PC-9 (cell line): ENCODE results near the gene POLRMT. TPM values are rescaled to one million over a fixed set of nuclear protein-coding genes. Genes with fewer than 3 reads are reported as not detected.
"Not testable (repeated sequence)": the region's sequence is repeated elsewhere in the genome, so short reads cannot be mapped to it uniquely, and the experiment has no call there.

Experiments
- BruUV-seq: library from RNA; stranded (reverse); fragments of 400-500 nt; replicated peaks from 2 replicates; lab custom pipeline; 2021; lab: Mats Ljungman, UMichigan
- CTCF ChIA-PET: fragments of 300-600 bp; sonication (Branson Sonifier 250); formaldehyde crosslinking; loops from one replicate; lab custom pipeline; 2022; ENCODE audit warnings: antibody characterized with exemption; lab: Charles Lee
- POLR2A ChIA-PET: fragments of 300-600 bp; sonication (Branson Sonifier 250); formaldehyde crosslinking; loops from one replicate; lab custom pipeline; 2022; ENCODE audit warnings: antibody characterized with exemption; ENCODE audit not compliant: unreplicated experiment; lab: Charles Lee
- DNase-seq, 2 experiments: peaks; one replicate each; pipeline versions ENCODE4 v3.0.0 to v3.0.0-alpha.2; 2015 to 2022; ENCODE audit warnings: mixed read lengths in 1 of 2
- H2AFZ ChIP-seq: fragments of 200-600 bp; sonication (generic); 2 replicates; pipeline ENCODE4 v1.8.1; 2017; ENCODE audit warnings: antibody characterized with exemption
- H3F3A ChIP-seq: fragments of 200-600 bp; sonication (generic); 2 replicates; pipeline ENCODE4 v1.8.1; 2017; ENCODE audit warnings: antibody characterized with exemption, mild to moderate bottlenecking, low read depth; ENCODE audit not compliant: insufficient read depth
- H3K27ac ChIP-seq: fragments of 200-600 bp; sonication (generic); 2 replicates; pipeline ENCODE4 v1.6.1; 2016; ENCODE audit warnings: mixed run types
- H3K27me3 ChIP-seq: fragments of 200-600 bp; sonication (generic); 2 replicates; pipeline ENCODE4 v1.6.1; 2016; ENCODE audit warnings: low read depth, mixed run types; ENCODE audit not compliant: insufficient read depth
- H3K36me3 ChIP-seq: fragments of 200-600 bp; sonication (generic); 2 replicates; pipeline ENCODE4 v1.6.1; 2016; ENCODE audit warnings: low read depth, mixed run types
- H3K4me1 ChIP-seq: fragments of 200-600 bp; sonication (generic); replicated peaks from 2 replicates; pipeline ENCODE4 v1.6.1; 2016; ENCODE audit warnings: mixed run types; ENCODE audit not compliant: insufficient read depth
- H3K4me2 ChIP-seq: fragments of 200-600 bp; sonication (generic); 2 replicates; pipeline ENCODE4 v1.6.1; 2017; ENCODE audit warnings: mixed run types
- H3K4me3 ChIP-seq: fragments of 200-600 bp; sonication (generic); 2 replicates; pipeline ENCODE4 v1.6.1; 2016; ENCODE audit warnings: mixed run types
- H3K79me2 ChIP-seq: fragments of 200-600 bp; sonication (generic); 2 replicates; pipeline ENCODE4 v1.6.1; 2017; ENCODE audit warnings: low read depth, mixed run types
- H3K9me2 ChIP-seq: fragments of 200-600 bp; sonication (generic); 2 replicates; pipeline ENCODE4 v1.8.1; 2017; ENCODE audit warnings: mild to moderate bottlenecking; ENCODE audit not compliant: insufficient read depth
- H3K9me3 ChIP-seq: fragments of 200-600 bp; sonication (generic); 2 replicates; pipeline ENCODE4 v1.8.1; 2016; ENCODE audit warnings: low read depth; ENCODE audit not compliant: insufficient read depth
- H4K20me1 ChIP-seq: fragments of 200-600 bp; sonication (generic); 2 replicates; pipeline ENCODE4 v1.8.1; 2017; ENCODE audit not compliant: insufficient read depth
- EZH2 ChIP-seq: fragments of 200-600 bp; sonication (generic); IDR thresholded peaks from 2 replicates; pipeline ENCODE4 v1.8.0; 2017; ENCODE audit warnings: antibody characterized with exemption, low read depth
- intact Hi-C: fragments of 100-400 bp; cut with micrococcal nuclease; formaldehyde crosslinking; loops from one replicate; pipeline ENCODE4 v1.10.0; 2022; ENCODE audit not compliant: unreplicated experiment
- total RNA-seq: library from RNA; stranded (reverse); gene quantifications from 2 replicates; pipeline ENCODE4 v1.2.3, GENCODE V29; 2021
- TF ChIP-seq, protein P1 (sequence below): fragments of 200-600 bp; sonication (generic); conservative IDR thresholded peaks from 2 replicates; pipeline ENCODE4 v1.6.1; 2017; ENCODE audit warnings: mixed run types, antibody characterized with exemption, mild to moderate bottlenecking, moderate library complexity

POLRMT gene
- total RNA-seq, 1 experiment from 2014 or later, result 46.4 TPM

DNA sequence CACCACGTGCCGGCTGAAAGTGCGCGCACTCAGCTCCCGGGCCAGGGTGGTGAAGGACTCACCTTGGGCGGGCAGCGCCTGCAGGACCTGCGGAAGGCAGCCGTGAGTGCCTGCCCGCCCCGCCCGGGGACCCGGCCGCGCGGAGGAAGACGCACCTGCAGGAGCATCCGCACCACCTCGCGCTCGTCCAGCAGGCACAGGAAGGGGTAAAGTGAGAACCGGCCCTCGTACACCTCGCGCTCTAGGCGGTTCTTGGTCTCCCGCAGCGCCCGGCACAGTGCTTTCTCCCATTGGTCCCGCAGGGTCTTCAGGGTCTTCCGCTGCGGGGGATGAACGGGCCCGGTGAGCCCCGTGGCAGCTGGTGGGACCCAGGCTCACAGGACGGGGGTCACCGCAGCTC is 10.7 kb downstream of the POLRMT start:
- intact Hi-C loops, result no loop called here
- Histone ChIP-seq H3K79me2 (no peaks in the 10 kb centered on the region), H3K27ac (no peak overlapping the region), H3K36me3 (no peaks in the 10 kb centered on the region), H3K4me2 (no peak overlapping the region), H4K20me1 (no peaks in the 10 kb centered on the region; the same call in 1 of the 2 replicates), H3K4me3 (no peak overlapping the region), H3K9me2 (no peaks in the 10 kb centered on the region), H3K9me3 (no peaks in the 10 kb centered on the region), H3F3A (no peaks in the 10 kb centered on the region), H2AFZ (no peak overlapping the region), H3K4me1 (no peaks in the 10 kb centered on the region), H3K27me3 (no peaks in the 10 kb centered on the region)
- POLR2A ChIA-PET, result no interaction called here
- CTCF ChIA-PET, result no interaction called here
- TF ChIP-seq, protein P1, sequence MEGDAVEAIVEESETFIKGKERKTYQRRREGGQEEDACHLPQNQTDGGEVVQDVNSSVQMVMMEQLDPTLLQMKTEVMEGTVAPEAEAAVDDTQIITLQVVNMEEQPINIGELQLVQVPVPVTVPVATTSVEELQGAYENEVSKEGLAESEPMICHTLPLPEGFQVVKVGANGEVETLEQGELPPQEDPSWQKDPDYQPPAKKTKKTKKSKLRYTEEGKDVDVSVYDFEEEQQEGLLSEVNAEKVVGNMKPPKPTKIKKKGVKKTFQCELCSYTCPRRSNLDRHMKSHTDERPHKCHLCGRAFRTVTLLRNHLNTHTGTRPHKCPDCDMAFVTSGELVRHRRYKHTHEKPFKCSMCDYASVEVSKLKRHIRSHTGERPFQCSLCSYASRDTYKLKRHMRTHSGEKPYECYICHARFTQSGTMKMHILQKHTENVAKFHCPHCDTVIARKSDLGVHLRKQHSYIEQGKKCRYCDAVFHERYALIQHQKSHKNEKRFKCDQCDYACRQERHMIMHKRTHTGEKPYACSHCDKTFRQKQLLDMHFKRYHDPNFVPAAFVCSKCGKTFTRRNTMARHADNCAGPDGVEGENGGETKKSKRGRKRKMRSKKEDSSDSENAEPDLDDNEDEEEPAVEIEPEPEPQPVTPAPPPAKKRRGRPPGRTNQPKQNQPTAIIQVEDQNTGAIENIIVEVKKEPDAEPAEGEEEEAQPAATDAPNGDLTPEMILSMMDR, result no peak
- TF ChIP-seq EZH2, result no peak
- DNase-seq, result no peak
- no TSS peak for BruUV-seq

DNA sequence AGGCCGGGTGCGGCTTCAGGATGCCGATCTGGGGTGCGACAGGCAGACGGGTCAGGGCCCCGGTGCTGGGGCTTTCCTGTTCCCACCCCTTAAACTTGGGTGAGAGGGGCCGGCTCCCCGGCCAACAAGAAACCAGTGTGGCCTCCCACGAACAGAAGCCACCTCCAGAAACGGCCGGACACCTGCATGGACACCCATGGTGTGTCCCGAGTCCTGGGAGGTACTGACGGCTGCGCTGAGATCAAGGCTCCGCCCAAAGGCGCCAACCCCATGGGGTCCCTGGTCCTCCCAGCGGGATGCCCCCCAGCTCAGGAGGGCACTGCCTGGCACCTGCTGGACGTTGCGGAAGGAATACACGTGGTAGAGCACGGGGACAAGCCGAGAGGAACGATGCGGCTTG is 11.5 kb downstream of the POLRMT start:
- intact Hi-C loops, result no loop called here
- no peaks in the 10 kb centered on the region for H3K36me3 ChIP-seq
- CTCF ChIA-PET, result no interaction called here

DNA sequence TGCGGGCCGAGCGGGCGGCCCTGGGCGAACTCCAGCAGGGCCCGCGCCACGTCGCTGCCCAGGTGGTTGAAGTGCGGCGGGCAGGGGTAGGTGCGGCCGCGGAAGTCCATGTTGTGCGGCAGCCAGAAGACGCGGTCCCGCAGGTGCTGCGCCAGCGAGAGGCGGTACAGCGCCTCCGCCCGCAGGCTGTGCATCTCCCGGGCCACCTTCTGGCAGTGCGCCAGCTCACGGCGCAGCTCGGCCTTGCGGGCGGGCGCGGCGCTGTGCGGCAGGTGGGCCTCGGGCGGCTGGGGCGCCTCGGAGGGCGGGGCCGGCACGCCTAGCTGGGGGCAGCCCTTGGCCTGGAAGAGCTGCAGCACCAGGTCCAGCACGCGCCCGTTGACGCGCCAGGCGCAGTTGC is 12.1 kb downstream of the POLRMT start:
- CTCF ChIA-PET, H3K27ac ChIP-seq, H3K9me2 ChIP-seq, H3K4me1 ChIP-seq, H3F3A ChIP-seq, H3K4me3 ChIP-seq, H3K9me3 ChIP-seq, DNase-seq, H3K79me2 ChIP-seq, intact Hi-C loops, POLR2A ChIA-PET, H3K27me3 ChIP-seq, H3K4me2 ChIP-seq, H4K20me1 ChIP-seq, BruUV-seq, H3K36me3 ChIP-seq, H2AFZ ChIP-seq: not testable (repeated sequence)

More for the DNA sequence above, 11.5 kb downstream of the POLRMT start:
- Histone ChIP-seq H3K9me2 (no peaks in the 10 kb centered on the region), H3K9me3 (no peaks in the 10 kb centered on the region), H4K20me1 (no peaks in the 10 kb centered on the region), H3F3A (no peaks in the 10 kb centered on the region), H3K4me2 (no peak overlapping the region), H3K4me1 (no peaks in the 10 kb centered on the region), H3K27ac (no peak overlapping the region), H3K4me3 (no peak overlapping the region), H3K79me2 (no peaks in the 10 kb centered on the region), H2AFZ (no peak overlapping the region), H3K27me3 (no peaks in the 10 kb centered on the region)
- TF ChIP-seq EZH2, result no peak
- TF ChIP-seq, protein P1, result no peak
- no peak for DNase-seq
- POLR2A ChIA-PET, result no interaction called here
- no TSS peak for BruUV-seq

DNA sequence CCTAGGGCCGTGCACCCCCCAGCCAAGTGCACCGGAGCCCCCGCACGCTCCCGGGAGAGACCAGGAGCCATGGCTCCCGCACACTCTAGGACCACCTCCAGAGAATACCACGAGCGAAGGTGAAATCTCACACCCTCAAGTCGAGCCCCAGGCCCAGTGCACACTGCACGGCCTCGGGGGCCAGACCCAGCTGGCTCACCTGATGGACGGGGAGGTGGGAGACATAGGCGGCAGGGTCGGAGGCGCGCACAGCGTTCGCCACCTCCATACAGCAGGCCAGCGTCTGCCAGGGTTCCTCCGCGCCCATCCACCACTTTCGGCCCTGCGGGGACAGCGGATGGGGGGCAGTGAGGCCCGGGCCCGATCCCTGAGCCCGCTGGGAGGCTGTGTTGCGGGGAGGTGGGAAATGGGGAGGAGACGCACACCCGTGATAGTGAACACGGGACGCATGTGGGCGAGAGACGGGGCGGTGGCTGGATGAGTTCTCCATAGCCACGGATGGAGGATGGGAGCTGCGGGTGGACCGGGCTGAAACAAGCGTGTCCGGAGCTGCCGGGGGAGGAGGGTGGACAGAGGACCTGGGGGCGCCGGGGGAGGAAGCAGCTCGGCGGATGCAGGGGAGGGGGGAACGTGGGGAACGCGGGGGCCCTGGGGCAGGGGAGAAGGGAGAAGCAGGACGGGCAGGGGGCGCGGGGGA is 13.0 kb downstream of the POLRMT start:
- H4K20me1 ChIP-seq, result no peaks in the 10 kb centered on the region
- no peak overlapping the region for H2AFZ ChIP-seq
- H3K4me1 ChIP-seq, result no peaks in the 10 kb centered on the region
- ChIA-PET CTCF (no interaction called here), POLR2A (no interaction called here)
- BruUV-seq, result no TSS peak
- intact Hi-C loops, result no loop called here
- H3K27ac ChIP-seq, result no peak overlapping the region
- DNase-seq, result no peak
- H3K36me3 ChIP-seq, result no peaks in the 10 kb centered on the region
- H3K27me3 ChIP-seq, result no peaks in the 10 kb centered on the region
- H3K4me3 ChIP-seq, result no peak overlapping the region
- H3K4me2 ChIP-seq, result no peak overlapping the region
- TF ChIP-seq, protein P1, result no peak
- TF ChIP-seq EZH2, result no peak
- no peaks in the 10 kb centered on the region for H3K79me2 ChIP-seq
- H3K9me2 ChIP-seq, result no peaks in the 10 kb centered on the region
- H3F3A ChIP-seq, result no peaks in the 10 kb centered on the region; the same call in 1 of the 2 replicates
- H3K9me3 ChIP-seq, result no peaks in the 10 kb centered on the region
